ACC112 (cell line): Measurements from ENCODE around the gene NOTUM.
"Not testable (repeated sequence)": the region's sequence is repeated elsewhere in the genome, so short reads cannot be mapped to it uniquely, and the experiment has no call there.

ENCODE experiments used
- H2AFZ ChIP-seq: fragments of 200-600 bp; sonication (generic); one replicate; pipeline ENCODE4 v1.6.0; 2017; ENCODE audit warnings: antibody characterized with exemption, low read length; ENCODE audit not compliant: unreplicated experiment
- H3K27ac ChIP-seq: fragments of 200-600 bp; sonication (generic); 2 replicates; pipeline ENCODE4 v1.5.1; 2014; ENCODE audit warnings: low read depth, mild to moderate bottlenecking, antibody characterized with exemption, low read length, moderate library complexity
- H3K27me3 ChIP-seq: fragments of 200-600 bp; sonication (generic); 2 replicates; pipeline ENCODE4 v1.6.1; 2014; ENCODE audit warnings: mild to moderate bottlenecking, antibody characterized with exemption, low read length, moderate library complexity, mixed read lengths; ENCODE audit not compliant: insufficient read depth
- H3K36me3 ChIP-seq: fragments of 200-600 bp; sonication (generic); 2 replicates; pipeline ENCODE4 v1.6.1; 2016; ENCODE audit warnings: mild to moderate bottlenecking, antibody characterized with exemption, low read length, moderate library complexity, mixed read lengths; ENCODE audit not compliant: insufficient read depth
- H3K4me1 ChIP-seq: fragments of 200-600 bp; sonication (generic); one replicate; pipeline ENCODE4 v1.6.1; 2016; ENCODE audit warnings: low read length, mixed read lengths; ENCODE audit not compliant: insufficient read depth, unreplicated experiment, control insufficient read depth
- H3K4me3 ChIP-seq: fragments of 200-600 bp; sonication (generic); 2 replicates; pipeline ENCODE4 v1.5.1; 2014; ENCODE audit warnings: mild to moderate bottlenecking, low read depth, low read length
- H3K79me2 ChIP-seq: fragments of 200-600 bp; sonication (generic); one replicate; pipeline ENCODE4 v1.6.0; 2016; ENCODE audit warnings: low read length; ENCODE audit not compliant: control insufficient read depth, unreplicated experiment, insufficient read depth

NOTUM gene

GRCh38 chr17:81924557-81925532, 36.1 kb downstream of the NOTUM start:
- Histone ChIP-seq H3K27me3 (no peaks in the 10 kb centered on the region), H3K4me3 (peak overlapping the region; percentile 73), H3K4me1 (peaks cover 31% of the 10 kb centered on the region), H3K36me3 (no peaks in the 10 kb centered on the region; the same call in 1 of the 2 replicates), H2AFZ (no peak overlapping the region), H3K79me2 (peaks cover 59% of the 10 kb centered on the region), H3K27ac (peak overlapping the region; percentile 88)

- no peaks in the 10 kb centered on the region; the same call in 1 of the 2 replicates for H3K36me3 ChIP-seq
- no peaks in the 10 kb centered on the region for H3K27me3 ChIP-seq
- H2AFZ ChIP-seq = no peak overlapping the region
- peak overlapping the region; percentile 88 for H3K27ac ChIP-seq
- H3K4me3 ChIP-seq = peak overlapping the region; percentile 73
- peaks cover 31% of the 10 kb centered on the region for H3K4me1 ChIP-seq
- H3K79me2 ChIP-seq = peaks cover 61% of the 10 kb centered on the region
Measured at GRCh38 chr17:81923302-81924260, 37.4 kb downstream of the NOTUM start.

- peak overlapping the region; percentile 88 for H3K27ac ChIP-seq
- H3K27me3 ChIP-seq = no peaks in the 10 kb centered on the region
- peaks cover 61% of the 10 kb centered on the region for H3K79me2 ChIP-seq
- peak overlapping the region; percentile 73 for H3K4me3 ChIP-seq
- no peaks in the 10 kb centered on the region; the same call in 1 of the 2 replicates for H3K36me3 ChIP-seq
- peaks cover 31% of the 10 kb centered on the region for H3K4me1 ChIP-seq
- no peak overlapping the region for H2AFZ ChIP-seq
Measured at GRCh38 chr17:81922566-81923301, 38.3 kb downstream of the NOTUM start.

GRCh38 chr17:81921996-81922565, 38.9 kb downstream of the NOTUM start:
- Histone ChIP-seq H3K27ac (no peak overlapping the region), H3K36me3 (no peaks in the 10 kb centered on the region; the same call in 1 of the 2 replicates), H2AFZ (no peak overlapping the region), H3K27me3 (no peaks in the 10 kb centered on the region), H3K4me3 (no peak overlapping the region), H3K79me2 (peaks cover 63% of the 10 kb centered on the region), H3K4me1 (peaks cover 31% of the 10 kb centered on the region)

- Histone ChIP-seq H3K4me3 (no peak overlapping the region), H3K27me3 (no peaks in the 10 kb centered on the region), H3K27ac (no peak overlapping the region), H3K36me3 (no peaks in the 10 kb centered on the region; the same call in 1 of the 2 replicates), H3K4me1 (peaks cover 37% of the 10 kb centered on the region), H3K79me2 (peaks cover 61% of the 10 kb centered on the region), H2AFZ (no peak overlapping the region)
Measured at GRCh38 chr17:81921537-81921862, 39.5 kb downstream of the NOTUM start.

GRCh38 chr17:81920612-81921536, 40.1 kb downstream of the NOTUM start:
- peaks cover 60% of the 10 kb centered on the region for H3K79me2 ChIP-seq
- no peak overlapping the region for H3K27ac ChIP-seq
- no peak overlapping the region for H3K4me3 ChIP-seq
- H3K27me3 ChIP-seq = no peaks in the 10 kb centered on the region
- no peak overlapping the region for H2AFZ ChIP-seq
- no peaks in the 10 kb centered on the region; the same call in 1 of the 2 replicates for H3K36me3 ChIP-seq
- peaks cover 33% of the 10 kb centered on the region for H3K4me1 ChIP-seq

- Histone ChIP-seq H2AFZ (no peak overlapping the region), H3K27me3 (no peaks in the 10 kb centered on the region), H3K79me2 (peaks cover 44% of the 10 kb centered on the region), H3K4me3 (no peak overlapping the region), H3K27ac (no peak overlapping the region), H3K4me1 (peaks cover 18% of the 10 kb centered on the region), H3K36me3 (peaks cover 5% of the 10 kb centered on the region; the same call in 1 of the 2 replicates)
Measured at GRCh38 chr17:81918832-81919545, 42.0 kb downstream of the NOTUM start.

GRCh38 chr17:81918333-81918669, 42.7 kb downstream of the NOTUM start:
- H3K27ac ChIP-seq, H3K36me3 ChIP-seq, H2AFZ ChIP-seq, H3K27me3 ChIP-seq: not testable (repeated sequence)
- H3K79me2 ChIP-seq = peaks cover 39% of the 10 kb centered on the region
- peak overlapping the region; percentile 86 for H3K4me3 ChIP-seq
- H3K4me1 ChIP-seq = peaks cover 12% of the 10 kb centered on the region
